Measurements from ENCODE around the gene XKR7. TPM values are rescaled to one million over a fixed set of nuclear protein-coding genes. Genes with fewer than 3 reads are reported as not detected.

Gene XKR7
- total and polyA plus RNA-seq, 2 donors (not counting 3 experiments of a cell fraction or from before 2014, with no cell fraction given): 0.04 TPM; not detected in 1

DNA sequence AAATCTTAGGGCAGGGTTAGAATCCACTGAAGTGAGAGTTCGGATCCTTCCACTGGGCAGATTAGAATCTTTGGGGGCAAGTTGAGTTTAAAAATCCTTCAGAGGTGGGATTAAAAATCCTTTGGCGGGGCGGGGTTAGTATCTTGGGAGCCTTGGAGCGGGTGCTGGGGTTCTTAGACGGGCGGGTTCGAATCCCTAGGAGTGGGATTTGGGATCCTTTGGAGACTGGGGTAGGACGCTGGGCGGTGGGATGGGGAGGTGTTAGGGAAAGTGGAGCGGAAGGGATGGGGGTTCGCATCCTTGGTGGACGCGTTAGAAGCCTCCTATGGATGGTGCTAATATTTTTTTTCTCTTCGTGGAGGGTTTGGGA lies 83.8 kb downstream of the XKR7 start:
- Histone ChIP-seq H3K9me3 (replicated peaks; ENCODE audit: control insufficient read depth, insufficient read depth, low read length) (no peaks in the 10 kb centered on the region), H2AFZ (ENCODE audit: low read depth, low read length) (no peak overlapping the region), H3K4me2 (ENCODE audit: insufficient read depth, low read length) (no peak overlapping the region), H4K20me1 (replicated peaks; ENCODE audit: control insufficient read depth, extremely low read depth, insufficient read depth, low read length) (no peaks in the 10 kb centered on the region), H3K9me1 (replicated peaks; ENCODE audit: control insufficient read depth, extremely low read depth, insufficient read depth, low read length) (no peaks in the 10 kb centered on the region), H3K4me3 (replicated peaks in 1 of 3; ENCODE audit: insufficient read depth in 1 of 3, low read depth in 1 of 3, low read length in 3 of 3) (no peak overlapping the region), H3K27ac (ENCODE audit: insufficient read depth, low read depth, low read length) (no peak overlapping the region), H3K27me3 (ENCODE audit: control insufficient read depth in 2 of 2, insufficient read depth in 2 of 2, low read length in 2 of 2) (peaks cover 44 to 49% of the 10 kb centered on the region in 2 experiments), H3K36me3 (ENCODE audit: control insufficient read depth in 2 of 2, extremely low read depth in 1 of 2, insufficient read depth in 2 of 2, low read length in 2 of 2) (no peaks in the 10 kb centered on the region), H3K9ac (replicated peaks; ENCODE audit: extremely low read depth, insufficient read depth, low read length) (no peak overlapping the region), H3K79me2 (ENCODE audit: control insufficient read depth, insufficient read depth, low read length) (no peaks in the 10 kb centered on the region), H3K4me1 (ENCODE audit: control insufficient read depth, extremely low read depth, insufficient read depth, low read length) (peaks cover 4% of the 10 kb centered on the region)
- CTCF ChIA-PET: no interaction called here
- TF ChIP-seq FOS (IDR thresholded peaks at IDR 0.05; ENCODE audit: borderline replicate concordance, insufficient read depth, low read length): no peak
- TF ChIP-seq EZH2 (IDR thresholded peaks at IDR 0.05; ENCODE audit: borderline replicate concordance, low read depth, low read length, severe bottlenecking): peak; percentile 97
- BruUV-seq (replicated peaks): no TSS peak
- POLR2A ChIA-PET: no interaction called here
- dilution Hi-C loops (cut with MboI; ENCODE audit: extremely low pct_ligation_motif_present, low sequenced_read_pairs): no loop called here
- DNase-seq (ENCODE audit: low read depth, low spot score) (no peak), FAIRE-seq (no peak)
- intact Hi-C loops (cut with micrococcal nuclease): no loop called here

DNA sequence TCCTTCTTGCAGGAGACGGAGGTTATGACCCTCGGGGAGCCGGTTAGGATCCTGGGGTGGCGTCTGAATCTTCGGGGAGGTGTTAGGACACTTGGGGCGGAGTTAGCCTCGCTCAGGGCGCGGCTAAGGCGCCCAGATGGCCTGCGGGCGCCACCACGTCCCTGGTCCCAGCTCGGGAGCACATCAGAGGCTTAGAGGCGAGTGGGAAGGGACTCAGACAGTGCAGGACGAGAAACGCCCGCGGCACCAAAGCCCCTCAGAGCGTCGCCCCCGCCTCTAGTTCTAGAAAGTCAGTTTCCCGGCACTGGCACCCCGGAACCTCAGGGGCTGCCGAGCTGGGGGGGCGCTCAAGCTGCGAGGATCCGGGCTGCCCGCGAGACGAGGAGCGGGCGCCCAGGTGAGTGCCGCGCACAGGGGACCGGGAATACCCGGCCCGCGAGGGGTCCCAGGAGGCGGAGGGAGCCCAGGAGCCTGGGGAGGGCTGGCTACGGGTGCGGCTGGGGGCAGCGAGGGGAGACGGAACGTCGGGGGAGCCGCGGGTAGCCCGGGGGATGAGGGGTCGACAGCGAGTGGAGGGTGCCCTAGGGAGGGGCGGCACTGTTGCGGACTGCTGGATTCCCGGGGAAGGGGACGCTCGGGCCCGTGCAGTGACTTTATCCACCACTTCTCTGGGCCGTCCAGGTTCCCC lies 84.3 kb downstream of the XKR7 start, which contains the start of gene HCK:
HCK (plus strand) TSS at position 153 of the 688 bp plus-strand sequence.
- Histone ChIP-seq H2AFZ (ENCODE audit: low read depth, low read length) (no peak within 1 kb of the TSS), H3K79me2 (ENCODE audit: control insufficient read depth, insufficient read depth, low read length) (no peaks in the 10 kb centered on the region), H3K4me2 (ENCODE audit: insufficient read depth, low read length) (no peak within 1 kb of the TSS), H3K9me1 (replicated peaks; ENCODE audit: control insufficient read depth, extremely low read depth, insufficient read depth, low read length) (no peaks in the 10 kb centered on the region), H3K36me3 (ENCODE audit: control insufficient read depth in 2 of 2, extremely low read depth in 1 of 2, insufficient read depth in 2 of 2, low read length in 2 of 2) (no peaks in the 10 kb centered on the region), H3K4me1 (ENCODE audit: control insufficient read depth, extremely low read depth, insufficient read depth, low read length) (peaks cover 4% of the 10 kb centered on the region), H3K4me3 (replicated peaks in 1 of 3; ENCODE audit: insufficient read depth in 1 of 3, low read depth in 1 of 3, low read length in 3 of 3) (no peak within 1 kb of the TSS), H3K9ac (replicated peaks; ENCODE audit: extremely low read depth, insufficient read depth, low read length) (no peak within 1 kb of the TSS), H4K20me1 (replicated peaks; ENCODE audit: control insufficient read depth, extremely low read depth, insufficient read depth, low read length) (no peaks in the 10 kb centered on the region), H3K27ac (ENCODE audit: insufficient read depth, low read depth, low read length) (no peak within 1 kb of the TSS), H3K27me3 (ENCODE audit: control insufficient read depth in 2 of 2, insufficient read depth in 2 of 2, low read length in 2 of 2) (peaks cover 43 to 49% of the 10 kb centered on the region in 2 experiments), H3K9me3 (replicated peaks; ENCODE audit: control insufficient read depth, insufficient read depth, low read length) (no peaks in the 10 kb centered on the region)
- DNase-seq (ENCODE audit: low read depth, low spot score): no peak
- CTCF ChIA-PET: no interaction called here
- no peak for FAIRE-seq
- dilution Hi-C loops (cut with MboI; ENCODE audit: extremely low pct_ligation_motif_present, low sequenced_read_pairs) (no loop called here), intact Hi-C loops (cut with micrococcal nuclease) (no loop called here)
- no TSS peak for BruUV-seq (replicated peaks)
- POLR2A ChIA-PET: no interaction called here
- TF ChIP-seq EZH2 (IDR thresholded peaks at IDR 0.05; ENCODE audit: borderline replicate concordance, low read depth, low read length, severe bottlenecking) (peak; percentile 84), FOS (IDR thresholded peaks at IDR 0.05; ENCODE audit: borderline replicate concordance, insufficient read depth, low read length) (no peak), GATA2 (IDR thresholded peaks at IDR 0.05; ENCODE audit: insufficient read depth, insufficient read length, low read depth, low read length) (no peak)
